Effector memory CD8-positive, alpha-beta T cell (primary cell): ENCODE results near the gene SEC61A2.
A peak's percentile ranks its signal among the peaks of the same experiment; 100 is the strongest.

Source experiments
- ATAC-seq: fragments of 150-1000 bp; cut with Tn5 transposase; replicated peaks from 2 replicates; pipeline ENCODE4 v1.10.0; 2021; ENCODE audit warnings: mild to moderate bottlenecking, moderate library complexity
- DNase-seq, 3 experiments: peaks; one replicate each; pipeline ENCODE4 v3.0.0; 2021
- H3K27ac Mint-ChIP-seq, 2 donors: one replicate each; pipeline ENCODE4 v1.8.0; 2022; ENCODE audit warnings: mild to moderate bottlenecking in 2 of 2, mixed read lengths in 2 of 2, moderate library complexity in 2 of 2
- H3K27me3 Mint-ChIP-seq, 2 donors: one replicate each; pipeline ENCODE4 v1.8.0; 2022; ENCODE audit warnings: mixed read lengths in 2 of 2
- H3K36me3 Mint-ChIP-seq: one replicate; pipeline ENCODE4 v1.8.0; 2022; ENCODE audit warnings: mild to moderate bottlenecking, moderate library complexity, mixed read lengths; ENCODE audit not compliant: insufficient read depth
- H3K4me1 Mint-ChIP-seq, 2 donors: one replicate each; pipeline ENCODE4 v1.8.0; 2022; ENCODE audit warnings: low read depth in 2 of 2, mixed read lengths in 2 of 2
- H3K4me3 Mint-ChIP-seq, 2 donors: one replicate each; pipeline ENCODE4 v1.8.0; 2022; ENCODE audit warnings: mild to moderate bottlenecking in 2 of 2, mixed read lengths in 2 of 2, moderate library complexity in 2 of 2
- H3K9me3 Mint-ChIP-seq, 2 donors: one replicate each; pipeline ENCODE4 v1.8.0; 2022; ENCODE audit warnings: mixed read lengths in 2 of 2

The SEC61A2 gene

DNA sequence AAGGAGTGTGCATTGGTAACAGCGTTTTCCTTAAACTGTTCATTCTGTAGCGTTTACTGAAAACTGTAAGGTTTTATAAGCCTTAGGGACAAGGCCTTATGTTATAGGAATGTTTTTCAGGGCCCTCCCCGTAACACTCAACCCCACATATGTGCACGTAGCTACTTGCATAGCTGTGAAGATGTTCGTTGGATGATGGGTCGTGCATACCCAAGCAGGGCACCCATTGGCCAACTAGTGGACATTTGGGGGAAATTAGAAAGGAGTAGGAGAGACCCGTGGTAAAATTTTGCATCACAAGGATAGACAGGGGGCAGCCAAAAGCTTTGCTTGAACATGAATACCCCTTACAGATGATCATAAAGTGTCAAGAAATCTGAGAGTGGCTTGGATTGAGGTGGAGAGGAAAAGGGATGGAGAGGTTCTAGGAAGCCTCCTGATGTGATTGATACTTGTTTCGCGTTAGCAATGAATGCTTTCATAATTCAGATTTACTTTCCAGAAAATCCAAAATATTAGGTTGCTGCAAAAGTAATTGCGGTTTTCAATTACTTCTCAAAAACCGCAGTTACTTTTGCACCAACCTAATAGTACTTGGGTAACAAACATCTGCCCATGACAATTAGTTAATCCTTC is 878 bp downstream of the SEC61A2 start:
- Mint-ChIP-seq H3K4me3 (peak overlapping the region; percentile 86 to 88), H3K27ac (peak overlapping the region; percentile 55 to 85), H3K4me1 (peaks cover 11 to 16% of the 10 kb centered on the region in 2 donors), H3K36me3 (peaks cover 20% of the 10 kb centered on the region), H3K9me3 (no peaks in the 10 kb centered on the region), H3K27me3 (no peaks in the 10 kb centered on the region)
- peak; percentile 26 for ATAC-seq
- DNase-seq: peak; percentile 32 to 35 (median 35)

- Mint-ChIP-seq H3K9me3 (no peaks in the 10 kb centered on the region), H3K27me3 (no peaks in the 10 kb centered on the region), H3K27ac (no peak overlapping the region), H3K4me1 (peaks cover 0 to 3% of the 10 kb centered on the region in 2 donors), H3K36me3 (peaks cover 25% of the 10 kb centered on the region), H3K4me3 (no peak overlapping the region)
- DNase-seq: no peak
- ATAC-seq: no peak
Measured at GRCh38 chr10:12135631-12136030, 6.2 kb downstream of the SEC61A2 start.

- H3K4me1 Mint-ChIP-seq: peaks cover 2 to 7% of the 10 kb centered on the region in 2 donors
- H3K27me3 Mint-ChIP-seq: no peaks in the 10 kb centered on the region
- ATAC-seq (no peak), DNase-seq (no peak)
- peaks cover 21% of the 10 kb centered on the region for H3K36me3 Mint-ChIP-seq
- no peak overlapping the region for H3K27ac Mint-ChIP-seq
- no peak overlapping the region for H3K4me3 Mint-ChIP-seq
- H3K9me3 Mint-ChIP-seq: no peaks in the 10 kb centered on the region
Measured at GRCh38 chr10:12140038-12140437, 10.6 kb downstream of the SEC61A2 start.

- Mint-ChIP-seq H3K9me3 (no peaks in the 10 kb centered on the region), H3K36me3 (peaks cover 26% of the 10 kb centered on the region), H3K27ac (peak overlapping the region in 1 of 2 donors; percentile 83), H3K27me3 (no peaks in the 10 kb centered on the region), H3K4me1 (peaks cover 2 to 7% of the 10 kb centered on the region in 2 donors), H3K4me3 (no peak overlapping the region)
- ATAC-seq: no peak
- no peak for DNase-seq
Measured at GRCh38 chr10:12144538-12144937, 15.1 kb downstream of the SEC61A2 start.

DNA sequence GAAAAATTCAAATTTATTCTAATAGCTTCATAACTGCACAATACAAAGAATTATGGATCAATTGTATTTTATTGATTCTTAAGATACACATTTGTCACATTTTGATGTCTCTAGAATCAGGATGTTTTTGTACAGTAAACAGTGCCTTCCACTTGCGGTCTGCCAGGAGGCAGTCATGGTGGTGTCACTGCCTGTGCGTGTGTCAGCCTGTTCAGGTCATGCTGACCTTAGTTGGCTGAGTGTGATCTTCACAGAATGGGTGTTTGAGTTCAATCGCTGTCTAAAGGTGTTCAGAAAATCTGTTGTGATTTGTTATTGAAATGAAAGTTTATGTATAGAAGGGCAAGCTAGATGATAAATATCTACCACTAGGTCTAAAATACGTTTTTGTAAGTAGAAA is 20.7 kb downstream of the SEC61A2 start:
- DNase-seq (no peak), ATAC-seq (no peak)
- peaks cover 46% of the 10 kb centered on the region for H3K36me3 Mint-ChIP-seq
- no peak overlapping the region for H3K27ac Mint-ChIP-seq
- H3K9me3 Mint-ChIP-seq: no peaks in the 10 kb centered on the region
- no peaks in the 10 kb centered on the region for H3K27me3 Mint-ChIP-seq
- no peak overlapping the region for H3K4me3 Mint-ChIP-seq
- H3K4me1 Mint-ChIP-seq: no peaks in the 10 kb centered on the region

- no peaks in the 10 kb centered on the region for H3K9me3 Mint-ChIP-seq
- H3K27me3 Mint-ChIP-seq: no peaks in the 10 kb centered on the region
- ATAC-seq: no peak
- DNase-seq: no peak
- no peak overlapping the region for H3K4me3 Mint-ChIP-seq
- peak overlapping the region in 1 of 2 donors; percentile 35 for H3K27ac Mint-ChIP-seq
- peaks cover 41% of the 10 kb centered on the region for H3K36me3 Mint-ChIP-seq
- H3K4me1 Mint-ChIP-seq: no peaks in the 10 kb centered on the region
Measured at GRCh38 chr10:12154516-12154915, 25.0 kb downstream of the SEC61A2 start.

GRCh38 chr10:12156367-12157123 is 27.1 kb downstream of the SEC61A2 start:
- no peaks in the 10 kb centered on the region for H3K9me3 Mint-ChIP-seq
- H3K4me3 Mint-ChIP-seq: no peak overlapping the region
- no peaks in the 10 kb centered on the region for H3K4me1 Mint-ChIP-seq
- DNase-seq (no peak), ATAC-seq (no peak)
- no peak overlapping the region for H3K27ac Mint-ChIP-seq
- peaks cover 33% of the 10 kb centered on the region for H3K36me3 Mint-ChIP-seq
- no peaks in the 10 kb centered on the region for H3K27me3 Mint-ChIP-seq

DNA sequence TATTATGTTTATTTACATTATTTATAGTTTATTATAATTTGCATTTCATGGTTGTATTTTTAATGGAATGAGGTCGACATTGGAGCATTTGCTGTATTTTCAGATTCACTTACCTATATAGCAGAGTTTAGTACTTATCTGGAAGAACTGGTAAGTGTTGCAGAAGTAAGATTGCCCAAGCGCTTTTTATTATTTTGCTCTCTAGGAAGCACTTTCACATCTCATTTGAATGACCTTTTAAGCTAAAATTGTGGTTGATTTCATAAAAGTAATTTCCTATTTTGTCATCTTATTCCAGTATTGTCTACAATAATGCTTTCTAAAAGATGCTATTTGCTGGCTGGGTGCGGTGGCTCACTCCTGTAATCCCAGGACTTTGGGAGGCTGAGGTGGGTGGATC is 28.6 kb downstream of the SEC61A2 start:
- no peaks in the 10 kb centered on the region for H3K27me3 Mint-ChIP-seq
- peak overlapping the region in 1 of 2 donors; percentile 56 for H3K27ac Mint-ChIP-seq
- H3K4me3 Mint-ChIP-seq: no peak overlapping the region
- H3K4me1 Mint-ChIP-seq: no peaks in the 10 kb centered on the region
- H3K9me3 Mint-ChIP-seq: no peaks in the 10 kb centered on the region
- peaks cover 39% of the 10 kb centered on the region for H3K36me3 Mint-ChIP-seq
- no peak for DNase-seq
- no peak for ATAC-seq

- no peaks in the 10 kb centered on the region for H3K27me3 Mint-ChIP-seq
- H3K36me3 Mint-ChIP-seq: peaks cover 61% of the 10 kb centered on the region
- no peak for DNase-seq
- no peak overlapping the region for H3K27ac Mint-ChIP-seq
- ATAC-seq: no peak
- H3K4me3 Mint-ChIP-seq: no peak overlapping the region
- no peaks in the 10 kb centered on the region for H3K9me3 Mint-ChIP-seq
- no peaks in the 10 kb centered on the region for H3K4me1 Mint-ChIP-seq
Measured at GRCh38 chr10:12160664-12161063, 31.2 kb downstream of the SEC61A2 start.

DNA sequence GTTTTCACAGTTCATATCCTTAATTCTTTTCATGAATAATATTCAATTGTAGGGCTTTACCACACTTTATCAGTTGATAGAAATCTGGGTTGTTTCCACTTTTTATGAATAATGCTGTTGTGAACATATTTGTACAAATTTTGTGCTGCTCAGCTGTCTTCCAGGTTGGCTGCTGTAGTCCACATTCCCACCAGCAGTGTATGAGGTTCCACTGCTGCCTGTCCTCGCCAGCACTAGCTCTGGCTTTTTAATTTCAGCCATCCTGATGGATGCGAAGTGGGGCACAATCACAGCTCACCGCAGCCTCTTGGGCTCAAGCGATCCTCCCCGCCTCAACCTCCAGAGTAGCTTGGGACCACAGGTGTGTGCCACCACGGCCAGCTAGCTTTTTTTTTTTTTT is 33.5 kb downstream of the SEC61A2 start:
- no peak overlapping the region for H3K4me3 Mint-ChIP-seq
- no peaks in the 10 kb centered on the region for H3K9me3 Mint-ChIP-seq
- ATAC-seq (no peak), DNase-seq (no peak)
- no peaks in the 10 kb centered on the region for H3K27me3 Mint-ChIP-seq
- H3K4me1 Mint-ChIP-seq: no peaks in the 10 kb centered on the region
- no peak overlapping the region for H3K27ac Mint-ChIP-seq
- H3K36me3 Mint-ChIP-seq: peaks cover 63% of the 10 kb centered on the region

DNA sequence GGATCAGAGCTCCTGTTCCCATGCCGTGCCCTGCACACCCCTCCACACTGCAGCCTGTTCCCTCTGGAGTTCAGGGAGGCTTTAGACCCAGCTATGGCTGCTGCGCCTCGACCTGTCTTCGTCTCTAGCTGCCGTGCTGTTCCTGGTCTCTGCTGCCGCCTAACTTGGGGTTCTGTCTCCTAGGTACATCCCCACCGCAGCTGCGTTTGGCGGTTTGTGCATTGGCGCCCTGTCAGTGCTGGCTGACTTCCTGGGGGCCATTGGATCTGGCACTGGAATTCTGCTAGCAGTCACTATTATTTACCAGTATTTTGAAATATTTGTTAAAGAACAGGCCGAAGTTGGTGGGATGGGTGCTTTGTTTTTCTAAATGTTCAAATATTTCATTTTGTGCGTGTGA is 34.6 kb downstream of the SEC61A2 start:
- Mint-ChIP-seq H3K9me3 (no peaks in the 10 kb centered on the region), H3K27ac (peak overlapping the region in 1 of 2 donors; percentile 23), H3K27me3 (no peaks in the 10 kb centered on the region), H3K36me3 (peaks cover 61% of the 10 kb centered on the region), H3K4me1 (no peaks in the 10 kb centered on the region), H3K4me3 (no peak overlapping the region)
- DNase-seq (no peak), ATAC-seq (no peak)

DNA sequence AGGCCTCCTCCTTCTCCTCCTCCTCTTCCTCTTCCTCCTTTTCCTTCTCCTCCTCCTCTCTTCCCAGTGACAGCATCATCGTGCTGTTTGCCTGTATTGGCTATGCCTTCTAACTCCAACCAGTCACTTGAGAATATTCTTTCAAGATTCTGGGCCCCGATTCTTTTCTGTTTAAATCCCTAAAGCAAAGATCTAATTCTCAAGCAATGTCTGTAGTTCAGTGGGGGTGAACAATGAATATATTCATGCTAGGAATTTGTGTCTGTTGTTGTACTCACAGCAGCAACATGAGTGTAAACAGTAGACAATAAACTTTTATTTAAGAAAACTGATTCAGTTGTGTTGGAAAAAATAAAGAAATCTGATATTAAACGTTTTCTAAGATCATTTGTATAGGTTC is 35.6 kb downstream of the SEC61A2 start:
- H3K27ac Mint-ChIP-seq: peak overlapping the region; percentile 62 to 70
- ATAC-seq: no peak
- H3K4me3 Mint-ChIP-seq: no peak overlapping the region
- peaks cover 65% of the 10 kb centered on the region for H3K36me3 Mint-ChIP-seq
- H3K27me3 Mint-ChIP-seq: no peaks in the 10 kb centered on the region
- no peaks in the 10 kb centered on the region for H3K9me3 Mint-ChIP-seq
- DNase-seq: no peak
- H3K4me1 Mint-ChIP-seq: no peaks in the 10 kb centered on the region

GRCh38 chr10:12165999-12166775 is 36.7 kb downstream of the SEC61A2 start:
- Mint-ChIP-seq H3K4me1 (no peaks in the 10 kb centered on the region), H3K4me3 (no peak overlapping the region), H3K27ac (peak overlapping the region in 1 of 2 donors; percentile 62), H3K27me3 (no peaks in the 10 kb centered on the region), H3K36me3 (peaks cover 64% of the 10 kb centered on the region), H3K9me3 (no peaks in the 10 kb centered on the region)
- ATAC-seq (no peak), DNase-seq (no peak)
